ENCODE measurements around the gene PGBD5.

GRCh38 chr1:230314142-230314470, 112.0 kb downstream of the PGBD5 start:
- TF ChIP-seq, protein P1, sequence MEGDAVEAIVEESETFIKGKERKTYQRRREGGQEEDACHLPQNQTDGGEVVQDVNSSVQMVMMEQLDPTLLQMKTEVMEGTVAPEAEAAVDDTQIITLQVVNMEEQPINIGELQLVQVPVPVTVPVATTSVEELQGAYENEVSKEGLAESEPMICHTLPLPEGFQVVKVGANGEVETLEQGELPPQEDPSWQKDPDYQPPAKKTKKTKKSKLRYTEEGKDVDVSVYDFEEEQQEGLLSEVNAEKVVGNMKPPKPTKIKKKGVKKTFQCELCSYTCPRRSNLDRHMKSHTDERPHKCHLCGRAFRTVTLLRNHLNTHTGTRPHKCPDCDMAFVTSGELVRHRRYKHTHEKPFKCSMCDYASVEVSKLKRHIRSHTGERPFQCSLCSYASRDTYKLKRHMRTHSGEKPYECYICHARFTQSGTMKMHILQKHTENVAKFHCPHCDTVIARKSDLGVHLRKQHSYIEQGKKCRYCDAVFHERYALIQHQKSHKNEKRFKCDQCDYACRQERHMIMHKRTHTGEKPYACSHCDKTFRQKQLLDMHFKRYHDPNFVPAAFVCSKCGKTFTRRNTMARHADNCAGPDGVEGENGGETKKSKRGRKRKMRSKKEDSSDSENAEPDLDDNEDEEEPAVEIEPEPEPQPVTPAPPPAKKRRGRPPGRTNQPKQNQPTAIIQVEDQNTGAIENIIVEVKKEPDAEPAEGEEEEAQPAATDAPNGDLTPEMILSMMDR (IDR thresholded peaks at IDR 0.05): no peak
- TF ChIP-seq POLR2A (IDR thresholded peaks at IDR 0.05): no peak
